Measurements from ENCODE around the gene DMRT1.
"Not testable (repeated sequence)": the region's sequence is repeated elsewhere in the genome, so short reads cannot be mapped to it uniquely, and the experiment has no call there.

Gene DMRT1

DNA sequence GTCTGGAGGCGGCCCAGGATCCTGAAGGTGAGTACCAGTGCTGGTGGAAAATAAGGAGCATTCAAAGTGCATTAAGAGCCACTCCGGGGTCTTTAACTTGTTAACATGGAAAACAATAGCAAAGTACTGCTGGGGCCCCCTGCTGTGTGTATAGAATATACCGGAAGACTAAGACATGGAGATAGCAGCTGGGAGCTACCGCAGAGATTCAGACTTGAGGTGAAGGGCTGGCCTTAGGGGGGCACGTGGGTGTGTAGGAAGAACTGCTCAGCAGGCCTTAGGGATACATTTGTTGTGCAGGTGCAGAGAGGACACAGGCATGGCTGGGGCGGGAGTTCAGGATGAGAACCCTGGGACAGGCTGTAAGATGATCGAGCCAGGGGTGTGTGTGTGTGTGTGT, 1.2 kb upstream of the DMRT1 start:
- DNase-seq (ENCODE audit: low spot score in 2 of 2), result no peak
- Histone ChIP-seq H3K4me1 (no peaks in the 10 kb centered on the region), H3K4me3 (no peak overlapping the region), H3K27me3 (ENCODE audit: low read depth) (no peaks in the 10 kb centered on the region), H3K36me3 (replicated peaks) (no peaks in the 10 kb centered on the region), H3K9me3 (peaks cover 6% of the 10 kb centered on the region; the same call in 1 of the 2 replicates)
- in situ Hi-C loops (cut with MboI; ENCODE audit: low sequenced_read_pairs), result no loop called here

DNA sequence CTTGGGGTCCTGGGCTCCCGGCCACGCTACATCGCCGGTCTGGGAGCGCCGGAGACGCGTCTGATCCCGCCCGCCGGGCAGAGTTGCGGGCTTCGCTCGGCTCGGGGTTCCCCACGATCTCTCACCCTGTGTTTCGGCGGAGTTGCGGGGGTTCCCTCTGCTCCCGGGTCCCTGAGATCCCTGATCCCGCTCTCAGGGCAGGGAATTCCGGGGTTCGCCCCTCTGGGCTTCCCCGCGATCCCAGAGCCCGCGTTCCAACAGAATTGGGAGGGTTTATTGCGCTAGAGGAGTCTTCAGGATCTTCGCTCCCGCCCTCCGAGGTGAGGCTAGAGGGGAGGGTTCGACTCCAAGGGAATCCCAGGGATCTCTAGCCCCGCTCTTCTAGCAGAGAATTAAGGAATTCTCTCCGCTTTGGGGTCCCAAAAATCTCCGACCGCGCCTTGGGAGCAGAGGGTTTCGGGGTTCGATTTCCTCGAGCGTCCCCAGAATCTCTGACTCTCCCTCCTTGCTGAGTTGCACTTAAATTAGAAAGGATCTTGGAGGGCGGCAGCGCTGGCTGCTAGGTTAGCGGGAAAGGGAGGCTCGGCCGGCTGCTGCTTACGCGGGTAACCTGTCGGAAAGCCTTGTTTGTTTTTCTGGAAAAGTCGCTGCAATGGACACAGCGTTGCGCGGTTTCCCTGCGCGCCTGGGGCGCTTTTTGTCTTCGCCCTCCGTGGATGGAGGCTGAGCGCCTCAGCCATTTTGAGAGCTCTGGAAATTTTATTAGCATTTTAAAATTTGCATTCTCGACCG, 1.3 kb downstream of the DMRT1 start:
- H3K4me1 ChIP-seq, result no peaks in the 10 kb centered on the region
- H3K27me3 ChIP-seq (ENCODE audit: low read depth), result no peaks in the 10 kb centered on the region
- in situ Hi-C loops (cut with MboI; ENCODE audit: low sequenced_read_pairs), result no loop called here
- peaks cover 6% of the 10 kb centered on the region; the same call in 1 of the 2 replicates for H3K9me3 ChIP-seq
- no peaks in the 10 kb centered on the region for H3K36me3 ChIP-seq (replicated peaks)
- no peak overlapping the region for H3K4me3 ChIP-seq
- peak in 1 of 2 experiments; percentile 10 for DNase-seq (ENCODE audit: low spot score in 2 of 2)

DNA sequence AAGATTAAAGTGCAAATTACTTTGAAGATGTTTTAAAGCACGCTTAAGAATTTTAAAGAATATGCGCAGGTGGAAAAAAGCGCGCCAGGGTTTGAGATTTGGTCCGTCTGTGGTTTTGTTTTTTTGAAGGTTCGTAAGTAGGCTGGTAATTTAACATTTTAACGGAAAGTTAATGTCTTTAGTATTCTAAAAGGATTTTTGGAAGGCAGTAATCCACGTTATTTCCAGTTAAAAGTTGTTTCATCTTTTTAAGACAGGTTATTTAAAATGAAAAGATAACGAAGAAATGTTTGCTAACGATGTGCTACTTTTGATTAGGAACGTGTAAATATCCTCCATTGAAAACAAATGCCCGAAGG, 1.9 kb downstream of the DMRT1 start:
- Histone ChIP-seq H3K9me3 (peaks cover 6% of the 10 kb centered on the region; the same call in 1 of the 2 replicates), H3K27me3 (ENCODE audit: low read depth) (no peaks in the 10 kb centered on the region), H3K36me3 (replicated peaks) (no peaks in the 10 kb centered on the region), H3K4me3 (no peak overlapping the region), H3K4me1 (no peaks in the 10 kb centered on the region)
- no peak for DNase-seq (ENCODE audit: low spot score in 2 of 2)
- in situ Hi-C loops (cut with MboI; ENCODE audit: low sequenced_read_pairs), result no loop called here

DNA sequence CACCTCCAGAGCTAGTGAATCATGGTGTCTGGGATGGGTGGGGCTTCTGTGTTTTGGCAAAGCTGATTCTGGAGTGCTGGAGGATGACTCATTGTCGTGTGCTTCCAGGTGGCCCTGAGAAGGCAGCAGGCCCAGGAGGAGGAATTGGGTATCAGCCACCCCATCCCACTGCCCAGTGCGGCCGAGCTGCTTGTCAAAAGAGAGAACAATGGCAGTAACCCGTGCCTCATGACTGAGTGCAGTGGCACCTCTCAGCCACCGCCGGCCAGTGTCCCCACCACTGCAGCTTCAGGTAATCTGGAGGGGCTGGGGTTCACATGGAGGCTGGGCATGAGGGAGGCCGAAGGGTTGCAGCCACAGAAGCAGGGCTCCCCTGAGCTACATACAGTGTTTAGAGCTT, 5.4 kb downstream of the DMRT1 start:
- in situ Hi-C loops (cut with MboI; ENCODE audit: low sequenced_read_pairs), result no loop called here
- DNase-seq (ENCODE audit: low spot score in 2 of 2), result no peak
- Histone ChIP-seq H3K36me3 (replicated peaks) (no peaks in the 10 kb centered on the region), H3K4me1 (no peaks in the 10 kb centered on the region), H3K27me3 (ENCODE audit: low read depth) (no peaks in the 10 kb centered on the region), H3K4me3 (no peak overlapping the region), H3K9me3 (peaks cover 6% of the 10 kb centered on the region; the same call in 1 of the 2 replicates)

DNA sequence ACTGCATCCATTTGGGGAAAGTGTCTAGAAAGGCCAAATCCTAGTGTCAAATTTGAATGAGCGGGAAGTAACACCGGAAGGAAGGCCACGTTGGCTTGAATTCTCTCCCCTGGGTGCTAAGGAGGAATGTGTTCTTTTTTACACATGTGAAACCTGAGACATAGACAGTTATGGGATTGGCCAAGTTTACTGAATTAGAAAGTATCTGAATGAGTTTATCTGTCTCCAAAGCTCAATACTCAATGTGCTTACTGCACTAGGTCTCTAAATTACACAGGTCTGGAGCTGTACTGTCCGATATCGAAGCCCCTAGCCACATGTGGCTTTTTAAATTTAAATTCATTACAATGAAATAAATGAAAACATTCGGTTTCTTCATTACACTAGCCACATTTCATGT, 6.0 kb downstream of the DMRT1 start:
- Histone ChIP-seq H3K9me3 (peaks cover 5% of the 10 kb centered on the region; the same call in 1 of the 2 replicates), H3K4me3 (no peak overlapping the region), H3K27me3 (ENCODE audit: low read depth) (no peaks in the 10 kb centered on the region), H3K36me3 (replicated peaks) (no peaks in the 10 kb centered on the region), H3K4me1 (no peaks in the 10 kb centered on the region)
- no peak for DNase-seq (ENCODE audit: low spot score in 2 of 2)
- in situ Hi-C loops (cut with MboI; ENCODE audit: low sequenced_read_pairs), result no loop called here

DNA sequence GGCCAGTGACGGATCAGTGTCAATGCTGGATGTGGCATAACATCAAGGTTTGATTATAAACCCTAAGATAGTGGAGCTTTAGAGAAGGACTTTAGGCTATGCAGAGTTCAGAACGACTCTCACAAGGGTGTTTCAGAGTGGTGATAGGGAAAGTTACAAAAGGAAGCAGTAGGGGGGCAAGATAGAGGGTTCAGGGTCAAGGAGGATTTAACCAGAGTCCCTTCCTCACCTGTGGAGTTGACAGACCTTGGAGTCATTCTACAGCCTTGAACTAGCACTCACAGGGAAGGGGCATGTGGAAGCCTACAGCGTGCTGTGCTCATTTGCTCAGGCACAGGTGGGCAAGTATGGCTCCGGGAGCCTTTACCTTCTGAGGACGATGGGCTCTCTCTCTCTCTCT, 7.9 kb downstream of the DMRT1 start:
- no peaks in the 10 kb centered on the region for H3K9me3 ChIP-seq
- H3K4me1 ChIP-seq, result no peaks in the 10 kb centered on the region
- in situ Hi-C loops (cut with MboI; ENCODE audit: low sequenced_read_pairs), result no loop called here
- no peaks in the 10 kb centered on the region for H3K36me3 ChIP-seq (replicated peaks)
- no peak for DNase-seq (ENCODE audit: low spot score in 2 of 2)
- H3K4me3 ChIP-seq, result no peak overlapping the region
- H3K27me3 ChIP-seq (ENCODE audit: low read depth), result no peaks in the 10 kb centered on the region

DNA sequence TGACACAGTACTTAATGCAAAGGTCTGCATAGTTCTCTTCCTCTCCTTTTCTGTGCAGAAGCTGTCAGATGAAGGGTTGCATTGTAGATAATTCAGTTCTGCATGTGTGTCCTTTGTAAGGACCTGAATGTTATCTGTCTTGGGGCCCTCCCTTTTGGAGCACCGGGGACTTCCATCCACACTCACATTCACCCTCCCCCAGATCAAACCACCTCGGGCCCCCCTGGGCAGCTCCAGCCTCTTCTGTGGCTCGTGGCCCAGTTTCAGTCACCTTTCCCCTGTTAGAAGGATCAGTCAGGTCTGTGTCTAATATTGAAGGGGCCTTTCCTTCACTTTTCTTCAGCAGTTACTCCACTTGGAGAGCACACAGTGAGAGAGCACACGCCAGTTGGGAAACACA, 11.0 kb downstream of the DMRT1 start:
- in situ Hi-C loops (cut with MboI; ENCODE audit: low sequenced_read_pairs), result no loop called here
- H3K4me3 ChIP-seq, result no peak overlapping the region

DNA sequence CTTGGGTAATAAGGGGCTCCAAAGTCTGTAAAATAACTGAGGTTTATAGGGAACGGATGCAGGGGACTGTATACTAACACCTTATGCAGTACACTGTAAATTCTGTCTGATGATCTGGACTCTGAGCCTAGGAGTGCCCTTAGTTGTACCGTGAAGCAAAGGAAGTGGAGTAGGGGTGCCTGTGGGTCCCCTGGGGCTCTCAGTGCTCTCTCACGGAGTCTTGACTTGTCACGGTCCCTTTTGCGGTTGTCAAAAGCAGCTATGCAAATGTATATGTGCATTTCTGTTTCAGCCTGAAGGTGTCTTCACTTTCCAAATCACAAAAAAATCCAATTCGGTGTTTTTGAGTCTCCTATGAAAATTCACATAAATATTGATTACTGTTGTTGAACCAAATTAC, 17.8 kb downstream of the DMRT1 start:
- no peaks in the 10 kb centered on the region for H3K27me3 ChIP-seq (ENCODE audit: low read depth)
- H3K4me1 ChIP-seq, result no peaks in the 10 kb centered on the region
- in situ Hi-C loops (cut with MboI; ENCODE audit: low sequenced_read_pairs), result no loop called here
- H3K9me3 ChIP-seq, result no peaks in the 10 kb centered on the region
- no peak for DNase-seq (ENCODE audit: low spot score in 2 of 2)
- no peaks in the 10 kb centered on the region for H3K36me3 ChIP-seq (replicated peaks)
- no peak overlapping the region for H3K4me3 ChIP-seq

More for the DNA sequence above, 11.0 kb downstream of the DMRT1 start:
- Histone ChIP-seq H3K4me1 (no peaks in the 10 kb centered on the region), H3K27me3 (ENCODE audit: low read depth) (no peaks in the 10 kb centered on the region), H3K36me3 (replicated peaks) (no peaks in the 10 kb centered on the region), H3K9me3 (no peaks in the 10 kb centered on the region)
- no peak for DNase-seq (ENCODE audit: low spot score in 2 of 2)

DNA sequence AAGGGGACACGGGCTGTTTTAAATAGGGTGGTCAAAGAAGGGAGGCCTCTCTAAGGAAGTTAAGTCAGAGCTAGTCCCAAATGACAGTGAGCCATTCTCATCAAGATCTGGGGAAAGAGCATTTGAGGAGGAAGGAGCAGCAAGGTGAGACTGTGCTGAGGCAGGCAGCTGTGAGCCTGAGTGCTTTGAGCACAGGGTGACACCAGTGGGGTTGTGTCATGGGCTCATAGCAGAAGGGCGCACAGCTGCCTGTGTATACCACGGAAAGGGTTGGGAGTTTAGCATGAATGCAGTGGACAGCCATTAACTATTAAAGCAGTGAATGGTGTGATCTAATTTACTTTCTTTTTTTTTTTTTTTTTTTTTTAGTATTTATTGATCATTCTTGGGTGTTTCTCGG, 19.2 kb downstream of the DMRT1 start:
- no peak for DNase-seq (ENCODE audit: low spot score in 2 of 2)
- H3K27me3 ChIP-seq (ENCODE audit: low read depth), result no peaks in the 10 kb centered on the region
- in situ Hi-C loops (cut with MboI; ENCODE audit: low sequenced_read_pairs), result no loop called here

DNA sequence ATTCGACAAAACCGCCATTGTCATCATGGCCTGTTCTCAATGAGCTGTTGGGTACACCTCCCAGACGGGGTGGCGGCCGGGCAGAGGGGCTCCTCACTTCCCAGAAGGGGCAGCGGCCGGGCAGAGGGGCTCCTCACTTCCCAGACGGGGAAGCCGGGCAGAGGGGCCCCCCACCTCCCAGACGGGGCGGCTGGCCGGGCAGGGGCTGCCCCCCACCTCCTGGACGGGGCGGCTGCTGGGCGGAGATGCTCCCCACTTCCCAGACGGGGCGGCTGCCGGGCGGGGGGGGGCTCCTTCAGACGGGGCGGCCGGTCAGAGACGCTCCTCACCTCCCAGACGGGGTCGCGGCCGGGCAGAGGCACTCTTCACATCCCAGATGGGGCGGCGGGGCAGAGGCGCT, 20.0 kb downstream of the DMRT1 start:
- H3K27me3 ChIP-seq (ENCODE audit: low read depth); in situ Hi-C loops (cut with MboI; ENCODE audit: low sequenced_read_pairs); H3K4me3 ChIP-seq; DNase-seq (ENCODE audit: low spot score in 2 of 2); H3K9me3 ChIP-seq; H3K4me1 ChIP-seq; H3K36me3 ChIP-seq (replicated peaks): not testable (repeated sequence)

More for the DNA sequence above, 19.2 kb downstream of the DMRT1 start:
- no peaks in the 10 kb centered on the region for H3K9me3 ChIP-seq
- H3K4me3 ChIP-seq, result no peak overlapping the region
- no peaks in the 10 kb centered on the region for H3K36me3 ChIP-seq (replicated peaks)
- no peaks in the 10 kb centered on the region for H3K4me1 ChIP-seq

DNA sequence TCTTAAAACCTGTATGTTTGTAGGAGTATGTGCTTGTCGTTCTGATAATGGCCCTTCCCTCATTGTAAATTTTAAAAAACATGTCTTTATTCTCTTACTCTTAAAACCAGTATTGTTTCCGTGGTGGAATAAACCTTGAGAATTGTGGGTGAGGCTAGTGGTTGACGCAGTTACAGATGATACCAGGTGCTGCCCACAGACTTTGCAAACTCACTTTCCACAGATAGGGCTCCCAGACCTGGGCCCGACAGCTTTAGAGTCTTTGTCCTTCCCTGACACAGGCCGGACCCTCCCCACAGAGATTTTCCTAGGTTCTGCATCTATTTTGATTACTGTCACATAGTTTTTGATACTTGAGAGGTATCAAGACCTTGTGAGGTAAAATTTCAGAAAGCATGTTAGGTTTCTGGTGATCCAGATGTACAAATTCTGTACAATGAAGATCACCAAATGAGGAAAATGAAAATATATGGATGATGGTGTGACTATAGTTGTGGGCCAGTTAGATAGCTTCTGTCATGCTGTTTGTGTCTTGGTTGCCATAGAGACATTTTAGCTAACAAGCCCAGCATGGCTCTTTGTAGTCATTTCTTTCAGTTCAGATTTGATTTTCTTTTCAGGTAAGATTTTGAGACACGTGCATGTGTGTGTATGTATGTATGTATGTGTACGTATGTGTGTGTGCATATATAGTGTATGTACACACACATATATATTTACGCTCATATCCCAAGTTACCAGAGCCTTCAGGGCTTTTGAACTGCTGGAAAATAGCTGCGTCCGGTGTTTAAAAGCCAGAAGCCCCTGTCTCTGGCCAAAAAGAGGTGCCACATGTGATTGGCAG, 33.8 kb downstream of the DMRT1 start:
- in situ Hi-C loops (cut with MboI; ENCODE audit: low sequenced_read_pairs), result no loop called here
- no peaks in the 10 kb centered on the region for H3K9me3 ChIP-seq
- DNase-seq (ENCODE audit: low spot score in 2 of 2), result no peak
- H3K27me3 ChIP-seq (ENCODE audit: low read depth), result no peaks in the 10 kb centered on the region
- H3K36me3 ChIP-seq (replicated peaks), result no peaks in the 10 kb centered on the region
- H3K4me1 ChIP-seq, result no peaks in the 10 kb centered on the region
- no peak overlapping the region for H3K4me3 ChIP-seq

DNA sequence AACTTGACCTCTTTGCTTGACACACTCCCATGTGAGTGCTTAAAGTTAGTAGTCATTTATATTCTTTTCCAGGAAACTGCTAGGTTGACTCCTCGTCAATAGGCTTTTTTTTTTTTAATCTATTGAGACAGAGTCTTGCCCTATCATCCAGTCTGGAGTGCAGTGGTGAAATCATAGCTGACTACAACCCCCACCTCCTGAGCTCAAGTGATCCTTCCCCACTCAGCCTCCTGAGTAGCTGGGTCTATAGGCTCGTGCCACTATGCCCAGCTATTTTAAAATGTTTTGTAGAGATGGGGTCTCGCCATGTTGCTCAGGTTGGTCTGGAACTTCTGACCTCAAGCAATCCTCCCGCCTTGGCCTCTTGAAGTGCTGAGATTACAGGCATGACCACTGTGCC, 34.9 kb downstream of the DMRT1 start:
- in situ Hi-C loops (cut with MboI; ENCODE audit: low sequenced_read_pairs), result no loop called here
- H3K4me3 ChIP-seq, result no peak overlapping the region
- H3K9me3 ChIP-seq, result no peaks in the 10 kb centered on the region

DNA sequence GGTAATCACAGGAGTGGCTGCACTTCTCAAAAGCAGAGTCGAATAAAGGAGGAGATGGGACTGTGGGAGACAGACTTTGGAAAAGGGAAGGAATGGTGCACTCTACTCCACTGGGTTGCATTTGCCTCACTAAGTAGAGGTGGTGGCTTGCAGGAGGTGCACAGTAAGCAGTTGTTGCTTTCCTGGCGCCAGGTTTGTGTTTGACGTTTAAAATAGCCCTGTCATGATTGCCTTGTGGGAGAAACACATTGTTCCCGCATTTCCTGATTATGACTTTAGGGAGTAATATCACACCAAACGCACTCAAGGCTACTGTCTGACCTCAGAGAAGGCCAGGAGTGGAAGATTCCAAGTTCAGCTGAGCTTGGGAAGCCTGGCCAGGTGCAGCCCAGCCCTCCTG, 36.7 kb downstream of the DMRT1 start:
- Histone ChIP-seq H3K9me3 (no peaks in the 10 kb centered on the region), H3K36me3 (replicated peaks) (no peaks in the 10 kb centered on the region), H3K4me3 (no peak overlapping the region), H3K4me1 (no peaks in the 10 kb centered on the region), H3K27me3 (ENCODE audit: low read depth) (no peaks in the 10 kb centered on the region)
- in situ Hi-C loops (cut with MboI; ENCODE audit: low sequenced_read_pairs), result no loop called here
- no peak for DNase-seq (ENCODE audit: low spot score in 2 of 2)

More for the DNA sequence above, 34.9 kb downstream of the DMRT1 start:
- no peak for DNase-seq (ENCODE audit: low spot score in 2 of 2)
- no peaks in the 10 kb centered on the region for H3K36me3 ChIP-seq (replicated peaks)
- H3K4me1 ChIP-seq, result no peaks in the 10 kb centered on the region
- H3K27me3 ChIP-seq (ENCODE audit: low read depth), result no peaks in the 10 kb centered on the region

DNA sequence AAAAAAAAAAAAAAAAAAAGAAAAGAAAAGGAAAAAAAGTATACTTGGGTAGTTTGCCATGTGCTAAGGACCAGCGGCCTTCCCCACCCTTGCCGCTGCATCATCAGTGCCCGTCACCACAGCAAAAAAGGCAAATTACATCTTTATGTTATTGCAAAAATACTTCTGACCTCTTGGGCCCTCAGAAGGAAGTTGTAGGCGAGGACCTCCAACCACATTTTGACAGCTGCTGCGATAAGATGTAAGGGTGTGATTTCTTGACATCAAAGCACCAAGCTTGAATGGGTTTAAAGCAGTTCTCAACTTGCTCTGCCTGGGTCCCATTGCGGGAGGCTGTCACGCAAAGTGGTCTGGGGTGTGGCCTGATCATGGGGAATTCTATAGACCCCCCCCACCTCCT, 39.2 kb downstream of the DMRT1 start:
- Histone ChIP-seq H3K9me3 (no peaks in the 10 kb centered on the region), H3K27me3 (ENCODE audit: low read depth) (no peaks in the 10 kb centered on the region), H3K4me3 (no peak overlapping the region), H3K36me3 (replicated peaks) (no peaks in the 10 kb centered on the region), H3K4me1 (no peaks in the 10 kb centered on the region)
- DNase-seq (ENCODE audit: low spot score in 2 of 2), result no peak
- in situ Hi-C loops (cut with MboI; ENCODE audit: low sequenced_read_pairs), result no loop called here
